A549 (cell line): ENCODE measurements around the gene THEM5. TPM values are rescaled to one million over a fixed set of nuclear protein-coding genes. Genes with fewer than 3 reads are reported as not detected.

Experiments used
- ATAC-seq, 2 experiments: fragments of 200-7000 bp in 1 of 2; fragments of >200 bp in 1 of 2; cut with Nextera tagmentation in 1 of 2; cut with Tn5 transposase in 1 of 2; 3 replicates each; pipeline versions ENCODE4 v1.8.0 to v1.9.1; 2018 to 2020; ENCODE audit warnings: mild to moderate bottlenecking in 1 of 2, moderate library complexity in 1 of 2
- CTCF ChIA-PET: fragments of 300-600 bp; sonication (Branson Sonifier 250); formaldehyde crosslinking; extraction: SDS; loops from one replicate; lab custom pipeline; 2021; ENCODE audit warnings: antibody characterized with exemption, inconsistent platforms; lab: Yijun Ruan, JAX
- POLR2A ChIA-PET: fragments of 350-600 bp; formaldehyde crosslinking; extraction: SDS; loops from one replicate; lab custom pipeline; 2021; ENCODE audit warnings: antibody characterized with exemption, inconsistent platforms; lab: Yijun Ruan, JAX
- DNase-seq, 2 experiments: peaks; one replicate each; pipeline versions ENCODE4 v3.0.0 to v3.0.0-alpha.2; 2011 to 2016; ENCODE audit warnings: low read depth in 1 of 2, low spot score in 1 of 2
- FAIRE-seq: peaks from 2 replicates; lab custom pipeline; 2011; peaks lifted over from hg19 to GRCh38; lab: Jason Lieb, UNC
- H3K27ac ChIP-seq, 2 experiments: fragments of >200 bp; sonication (Bioruptor Twin); formaldehyde crosslinking; 3 replicates each; pipeline ENCODE4 v1.5.1; 2016 to 2017
- H3K4me1 ChIP-seq: fragments of >200 bp; sonication (Bioruptor Twin); formaldehyde crosslinking; 3 replicates; pipeline ENCODE4 v1.6.1; 2016
- H3K4me2 ChIP-seq: fragments of >200 bp; sonication (Bioruptor Twin); formaldehyde crosslinking; 3 replicates; pipeline ENCODE4 v1.6.1; 2016
- H3K4me3 ChIP-seq: fragments of >200 bp; sonication (Bioruptor Twin); formaldehyde crosslinking; 3 replicates; pipeline ENCODE4 v1.5.1; 2016
- H3K9me3 ChIP-seq: fragments of >200 bp; sonication (Bioruptor Twin); formaldehyde crosslinking; 3 replicates; pipeline ENCODE4 v1.6.1; 2016
- BHLHE40 ChIP-seq: IDR thresholded peaks from 2 replicates; pipeline ENCODE4 v1.6.1; 2012; ENCODE audit warnings: low read depth, low read length, inconsistent platforms
- CBX2 ChIP-seq: fragments of 200-600 bp; sonication (generic); IDR thresholded peaks from 2 replicates; pipeline ENCODE4 v1.6.1; 2016; ENCODE audit warnings: low read depth, mild to moderate bottlenecking, borderline replicate concordance
- CBX8 ChIP-seq: fragments of 200-600 bp; sonication (generic); IDR thresholded peaks from 2 replicates; pipeline ENCODE4 v1.6.1; 2016
- CEBPB ChIP-seq, 2 experiments: fragments of >200 bp in 1 of 2; sonication (Bioruptor Twin) in 1 of 2; formaldehyde crosslinking in 1 of 2; IDR thresholded peaks; 2 replicates each; pipeline ENCODE4 v1.6.1; 2012 to 2016
- CHD2 ChIP-seq: fragments of 150-350 bp; IDR thresholded peaks from 2 replicates; pipeline ENCODE4 v1.6.1; 2014; ENCODE audit warnings: low read length; ENCODE audit not compliant: partially characterized antibody
- EP300 ChIP-seq, 2 experiments: fragments of >200 bp; sonication (Bioruptor Twin); formaldehyde crosslinking; IDR thresholded peaks; 2 replicates in 1 of 2; 3 replicates in 1 of 2; pipeline ENCODE4 v1.6.1; 2016 to 2017
- ESRRA ChIP-seq: fragments of 150-350 bp; IDR thresholded peaks from 2 replicates; pipeline ENCODE4 v1.6.1; 2014; ENCODE audit warnings: mild to moderate bottlenecking, low read length, borderline replicate concordance
- FOSB ChIP-seq: fragments of 250-450 bp; sonication (Bioruptor Pico); IDR thresholded peaks from 2 replicates; pipeline ENCODE4 v1.5.0; 2020; ENCODE audit warnings: mild to moderate bottlenecking, moderate library complexity
- FOSL2 ChIP-seq, 2 experiments: fragments of 450-650 bp in 1 of 2; fragments of >200 bp in 1 of 2; sonication (Bioruptor Twin) in 1 of 2; formaldehyde crosslinking; IDR thresholded peaks; 2 replicates each; pipeline versions ENCODE4 v1.5.0 to v1.6.1; 2016 to 2020; ENCODE audit warnings: mild to moderate bottlenecking in 1 of 2, moderate library complexity in 1 of 2
- HOXB5 ChIP-seq: fragments of 250-450 bp; sonication (Bioruptor Pico); IDR thresholded peaks from 2 replicates; pipeline ENCODE4 v1.5.0; 2020; ENCODE audit warnings: mild to moderate bottlenecking, moderate library complexity
- KDM5A ChIP-seq: fragments of 200-600 bp; sonication (generic); IDR thresholded peaks from 2 replicates; pipeline ENCODE4 v1.6.1; 2016; ENCODE audit warnings: antibody characterized with exemption, mild to moderate bottlenecking
- MYC ChIP-seq: IDR thresholded peaks from 2 replicates; pipeline ENCODE4 v1.6.1; 2012; ENCODE audit warnings: mild to moderate bottlenecking, inconsistent platforms, low read length, improper control_type of control experiment, borderline replicate concordance
- NPAS2 ChIP-seq: fragments of 250-450 bp; sonication (Bioruptor Pico); IDR thresholded peaks from 2 replicates; pipeline ENCODE4 v1.8.0; 2022; ENCODE audit warnings: mild to moderate bottlenecking, moderate library complexity, borderline replicate concordance
- POLR2AphosphoS2 ChIP-seq: conservative IDR thresholded peaks from 2 replicates; pipeline ENCODE4 v1.6.1; 2012; ENCODE audit warnings: low read length, improper control_type of control experiment, inconsistent platforms
- RFX5 ChIP-seq: fragments of 450-650 bp; IDR thresholded peaks from 2 replicates; pipeline ENCODE4 v1.7.1; 2014; ENCODE audit warnings: antibody characterized with exemption, mild to moderate bottlenecking, moderate library complexity
- TP53 ChIP-seq: fragments of 250-450 bp; sonication (Bioruptor Pico); IDR thresholded peaks from 2 replicates; pipeline ENCODE4 v1.5.0; 2021; ENCODE audit warnings: mild to moderate bottlenecking, moderate library complexity
- ZC3H11A ChIP-seq: fragments of 450-650 bp; IDR thresholded peaks from 2 replicates; pipeline ENCODE4 v1.6.1; 2014; ENCODE audit warnings: antibody characterized with exemption, mild to moderate bottlenecking
- ZNF302 ChIP-seq: fragments of 250-450 bp; sonication (Bioruptor Pico); IDR thresholded peaks from 2 replicates; pipeline ENCODE4 v1.9.0; 2021; ENCODE audit warnings: inconsistent platforms, mild to moderate bottlenecking, moderate library complexity
- WGBS: methylation state at CpG from one replicate; pipeline ENCODE4 v1.1.6; 2017; ENCODE audit errors: missing lambda C conversion rate; 5-methylcytosine and 5-hydroxymethylcytosine counted together
- polyA plus RNA-seq, 4 experiments: library from polyadenylated mRNA; depleted of rRNA in 3 of 4; stranded (reverse); fragments of >200 nt; fragmentation: RNase III in 1 of 4; extraction: RNeasy Plus Mini Kit Qiagen cat#74134 plus additional on column Dnase treatment in 1 of 4; gene quantifications; 2 replicates in 3 of 4; 3 replicates in 1 of 4; pipeline ENCODE4 v1.2.3, GENCODE V29; 2011 to 2017
- TF ChIP-seq, protein P1 (sequence below): fragments of 250-450 bp; sonication (Bioruptor Pico); IDR thresholded peaks from 2 replicates; pipeline ENCODE4 v1.5.0; 2020; ENCODE audit warnings: low read depth, mild to moderate bottlenecking, moderate library complexity
- TF ChIP-seq, protein P2 (sequence below): fragments of 150-350 bp; IDR thresholded peaks from 2 replicates; pipeline ENCODE4 v1.6.1; 2014; ENCODE audit warnings: low read depth, mild to moderate bottlenecking, low read length
- TF ChIP-seq, protein P3 (sequence below): IDR thresholded peaks from 2 replicates; pipeline ENCODE4 v1.6.1; 2012; ENCODE audit warnings: low read depth, borderline replicate concordance
- TF ChIP-seq, protein P4 (sequence below): IDR thresholded peaks from 2 replicates; pipeline ENCODE4 v1.6.1; 2012
- TF ChIP-seq, protein P5 (sequence below): fragments of 200-600 bp; sonication (generic); IDR thresholded peaks from 2 replicates; pipeline ENCODE4 v1.6.1; 2016; ENCODE audit warnings: antibody characterized with exemption, mild to moderate bottlenecking, moderate library complexity

THEM5 gene
- polyA plus RNA-seq, 2 of the 4 experiments (the other 2 are of a cell fraction) = not detected

DNA sequence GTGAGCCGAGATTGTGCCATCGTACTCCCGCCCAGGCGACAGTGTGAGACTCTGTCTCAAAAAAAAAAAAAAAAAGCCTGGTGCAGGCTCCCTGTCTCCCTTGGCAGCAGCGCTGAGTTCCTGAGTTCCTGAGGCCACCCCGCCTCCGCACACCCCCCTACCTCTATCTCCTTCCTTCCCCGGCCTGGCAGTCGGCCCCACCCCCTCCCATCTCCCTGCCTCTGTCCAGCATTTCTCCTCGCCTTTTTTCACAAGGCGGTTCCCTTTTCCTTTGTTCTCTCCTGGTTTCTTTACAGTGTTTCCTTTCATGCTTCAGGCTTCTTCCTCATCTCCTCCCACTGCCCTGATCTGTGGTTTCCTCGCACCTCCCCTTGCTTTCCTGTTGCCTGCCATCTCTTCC, 24.6 kb downstream of the THEM5 start:
- Histone ChIP-seq H3K4me1 (peaks cover 22% of the 10 kb centered on the region), H3K4me3 (no peak overlapping the region), H3K27ac (no peak overlapping the region), H3K9me3 (no peaks in the 10 kb centered on the region), H3K4me2 (no peak overlapping the region)
- POLR2A ChIA-PET = no interaction called here
- DNase-seq = no peak
- 63% methylated on average over 11 of the region's 12 CpGs for WGBS
- CTCF ChIA-PET = interaction anchor here (0.6 to 2.0 kb wide), 3 partner anchors 7 to 281 kb away, joined by 3 to 6 read pairs (median 4); no protein-coding TSS in a partner anchor
- FAIRE-seq = no peak
- TF ChIP-seq RFX5 = no peak
- ATAC-seq = no peak

DNA sequence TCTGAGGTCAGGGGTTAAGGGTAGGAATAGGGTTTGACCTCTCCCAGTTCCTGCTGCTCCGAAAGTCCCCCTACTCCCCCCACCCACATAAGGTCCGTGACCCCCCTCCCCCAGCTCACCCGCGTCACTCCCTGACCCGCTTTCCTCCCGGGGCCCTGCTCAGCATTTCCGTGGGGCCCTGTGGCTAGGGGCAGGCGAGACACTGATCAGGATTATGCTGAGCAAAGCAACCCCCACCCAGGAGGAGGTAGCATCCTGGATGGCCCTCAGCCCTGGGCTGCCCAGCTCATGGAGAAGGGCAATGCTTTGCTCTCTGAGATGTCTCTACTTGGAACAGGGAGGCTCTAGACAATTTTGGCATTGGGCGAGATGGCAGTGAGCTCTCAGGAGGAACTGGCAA, 25.7 kb downstream of the THEM5 start:
- POLR2A ChIA-PET = no interaction called here
- Histone ChIP-seq H3K4me2 (no peak overlapping the region), H3K4me3 (no peak overlapping the region), H3K27ac (no peak overlapping the region), H3K4me1 (peaks cover 20% of the 10 kb centered on the region), H3K9me3 (no peaks in the 10 kb centered on the region)
- no peak for DNase-seq
- CTCF ChIA-PET = interaction anchor here (0.6 to 1.4 kb wide), 2 partner anchors 9 to 363 kb away, joined by 5 to 6 read pairs; no protein-coding TSS in a partner anchor
- ATAC-seq = no peak
- FAIRE-seq = no peak
- 67% methylated on average over 3 of the region's 9 CpGs for WGBS
- TF ChIP-seq FOSB (CRISPR knock-in tag) = no peak
- no peak for TF ChIP-seq ESRRA
- no peak for TF ChIP-seq TP53 (CRISPR knock-in tag)

DNA sequence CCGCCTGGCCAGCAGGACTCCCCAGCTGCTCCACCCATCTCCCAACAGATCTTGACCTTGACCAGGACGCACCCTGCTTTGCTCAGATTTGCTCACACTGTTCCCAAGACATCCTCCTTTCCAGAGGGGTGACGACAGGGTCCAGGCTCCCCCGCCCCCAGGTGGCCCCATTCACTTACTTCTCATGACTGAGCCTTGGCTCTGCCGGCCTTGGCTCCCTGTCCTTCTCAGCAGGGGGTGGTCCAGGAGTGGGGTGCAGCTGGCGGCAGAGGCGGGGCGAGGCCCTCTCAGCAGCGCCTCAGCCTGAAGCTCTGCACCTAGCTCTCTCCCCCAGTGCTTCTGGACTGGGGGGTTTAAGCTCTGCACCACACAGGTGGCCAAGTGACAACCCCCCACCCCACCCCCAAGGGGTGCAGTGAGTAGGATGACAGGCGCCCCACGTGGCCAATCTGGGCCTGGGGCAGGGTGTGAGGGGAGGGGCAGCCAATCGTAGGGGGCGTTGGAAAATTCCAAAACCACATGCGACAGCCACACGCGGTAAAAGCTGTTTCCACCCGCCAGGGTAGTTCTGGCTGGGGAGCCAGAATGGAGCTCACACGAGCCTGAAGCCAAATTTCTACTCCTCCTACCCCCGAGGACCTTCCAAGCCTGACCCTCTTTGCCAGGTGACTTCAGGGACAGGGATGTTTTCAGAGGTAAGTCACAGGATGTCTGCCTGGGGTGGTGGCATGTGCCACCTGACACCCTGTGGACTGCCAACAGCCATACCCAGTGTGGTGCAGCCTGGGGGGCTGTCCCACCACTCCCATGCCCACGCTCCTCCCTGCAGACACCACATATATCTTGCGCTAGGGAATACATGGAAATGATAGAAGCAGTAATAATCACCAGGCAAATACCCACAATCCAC, 27.5 kb downstream of the THEM5 start:
- Histone ChIP-seq H3K4me1 (peaks cover 8% of the 10 kb centered on the region), H3K4me3 (no peak overlapping the region), H3K27ac (no peak overlapping the region), H3K4me2 (no peak overlapping the region), H3K9me3 (no peaks in the 10 kb centered on the region)
- ChIA-PET POLR2A (interaction anchor here (0.6 kb wide), 1 partner anchor 115 kb away, joined by 4 read pairs; no protein-coding TSS in a partner anchor), CTCF (interaction anchor here (1.1 to 8.7 kb wide), 2 partner anchors 11 to 14 kb away, joined by 3 to 77 read pairs; no protein-coding TSS in a partner anchor)
- DNase-seq (no peak), FAIRE-seq (no peak), ATAC-seq (no peak)
- WGBS = 72% methylated on average over 19 of the region's 21 CpGs
- TF ChIP-seq BHLHE40 (no peak), KDM5A (no peak), CHD2 (no peak), FOSL2 (IDR thresholded peaks at IDR 0.05) (no peak), FOSL2 (CRISPR knock-in tag; IDR thresholded peaks at IDR 0.05) (no peak), ZC3H11A (no peak), NPAS2 (no peak), CBX8 (no peak), HOXB5 (no peak), CBX2 (no peak), MYC (no peak), ZNF302 (CRISPR knock-in tag) (no peak), RFX5 (no peak), CEBPB (IDR thresholded peaks at IDR 0.05) (no peak), EP300 (IDR thresholded peaks at IDR 0.05) (no peak), POLR2AphosphoS2 (no peak)
- TF ChIP-seq, protein P1, sequence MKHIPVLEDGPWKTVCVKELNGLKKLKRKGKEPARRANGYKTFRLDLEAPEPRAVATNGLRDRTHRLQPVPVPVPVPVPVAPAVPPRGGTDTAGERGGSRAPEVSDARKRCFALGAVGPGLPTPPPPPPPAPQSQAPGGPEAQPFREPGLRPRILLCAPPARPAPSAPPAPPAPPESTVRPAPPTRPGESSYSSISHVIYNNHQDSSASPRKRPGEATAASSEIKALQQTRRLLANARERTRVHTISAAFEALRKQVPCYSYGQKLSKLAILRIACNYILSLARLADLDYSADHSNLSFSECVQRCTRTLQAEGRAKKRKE (CRISPR knock-in tag) = no peak
- TF ChIP-seq, protein P2, sequence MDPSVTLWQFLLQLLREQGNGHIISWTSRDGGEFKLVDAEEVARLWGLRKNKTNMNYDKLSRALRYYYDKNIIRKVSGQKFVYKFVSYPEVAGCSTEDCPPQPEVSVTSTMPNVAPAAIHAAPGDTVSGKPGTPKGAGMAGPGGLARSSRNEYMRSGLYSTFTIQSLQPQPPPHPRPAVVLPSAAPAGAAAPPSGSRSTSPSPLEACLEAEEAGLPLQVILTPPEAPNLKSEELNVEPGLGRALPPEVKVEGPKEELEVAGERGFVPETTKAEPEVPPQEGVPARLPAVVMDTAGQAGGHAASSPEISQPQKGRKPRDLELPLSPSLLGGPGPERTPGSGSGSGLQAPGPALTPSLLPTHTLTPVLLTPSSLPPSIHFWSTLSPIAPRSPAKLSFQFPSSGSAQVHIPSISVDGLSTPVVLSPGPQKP = no peak
- TF ChIP-seq, protein P3, sequence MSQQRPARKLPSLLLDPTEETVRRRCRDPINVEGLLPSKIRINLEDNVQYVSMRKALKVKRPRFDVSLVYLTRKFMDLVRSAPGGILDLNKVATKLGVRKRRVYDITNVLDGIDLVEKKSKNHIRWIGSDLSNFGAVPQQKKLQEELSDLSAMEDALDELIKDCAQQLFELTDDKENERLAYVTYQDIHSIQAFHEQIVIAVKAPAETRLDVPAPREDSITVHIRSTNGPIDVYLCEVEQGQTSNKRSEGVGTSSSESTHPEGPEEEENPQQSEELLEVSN = no peak
- TF ChIP-seq, protein P4, sequence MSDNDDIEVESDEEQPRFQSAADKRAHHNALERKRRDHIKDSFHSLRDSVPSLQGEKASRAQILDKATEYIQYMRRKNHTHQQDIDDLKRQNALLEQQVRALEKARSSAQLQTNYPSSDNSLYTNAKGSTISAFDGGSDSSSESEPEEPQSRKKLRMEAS = no peak
- TF ChIP-seq, protein P5, sequence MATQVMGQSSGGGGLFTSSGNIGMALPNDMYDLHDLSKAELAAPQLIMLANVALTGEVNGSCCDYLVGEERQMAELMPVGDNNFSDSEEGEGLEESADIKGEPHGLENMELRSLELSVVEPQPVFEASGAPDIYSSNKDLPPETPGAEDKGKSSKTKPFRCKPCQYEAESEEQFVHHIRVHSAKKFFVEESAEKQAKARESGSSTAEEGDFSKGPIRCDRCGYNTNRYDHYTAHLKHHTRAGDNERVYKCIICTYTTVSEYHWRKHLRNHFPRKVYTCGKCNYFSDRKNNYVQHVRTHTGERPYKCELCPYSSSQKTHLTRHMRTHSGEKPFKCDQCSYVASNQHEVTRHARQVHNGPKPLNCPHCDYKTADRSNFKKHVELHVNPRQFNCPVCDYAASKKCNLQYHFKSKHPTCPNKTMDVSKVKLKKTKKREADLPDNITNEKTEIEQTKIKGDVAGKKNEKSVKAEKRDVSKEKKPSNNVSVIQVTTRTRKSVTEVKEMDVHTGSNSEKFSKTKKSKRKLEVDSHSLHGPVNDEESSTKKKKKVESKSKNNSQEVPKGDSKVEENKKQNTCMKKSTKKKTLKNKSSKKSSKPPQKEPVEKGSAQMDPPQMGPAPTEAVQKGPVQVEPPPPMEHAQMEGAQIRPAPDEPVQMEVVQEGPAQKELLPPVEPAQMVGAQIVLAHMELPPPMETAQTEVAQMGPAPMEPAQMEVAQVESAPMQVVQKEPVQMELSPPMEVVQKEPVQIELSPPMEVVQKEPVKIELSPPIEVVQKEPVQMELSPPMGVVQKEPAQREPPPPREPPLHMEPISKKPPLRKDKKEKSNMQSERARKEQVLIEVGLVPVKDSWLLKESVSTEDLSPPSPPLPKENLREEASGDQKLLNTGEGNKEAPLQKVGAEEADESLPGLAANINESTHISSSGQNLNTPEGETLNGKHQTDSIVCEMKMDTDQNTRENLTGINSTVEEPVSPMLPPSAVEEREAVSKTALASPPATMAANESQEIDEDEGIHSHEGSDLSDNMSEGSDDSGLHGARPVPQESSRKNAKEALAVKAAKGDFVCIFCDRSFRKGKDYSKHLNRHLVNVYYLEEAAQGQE = no peak
